GM13977 (cell line): ENCODE results near the gene C3orf20.

ENCODE experiments used
- DNase-seq: peaks from one replicate; pipeline ENCODE4 v3.0.0; 2012; ENCODE audit warnings: low spot score
- in situ Hi-C: fragments of 300-500 bp; cut with MboI; formaldehyde crosslinking; loops from one replicate; pipeline ENCODE4 v1.12.0; 2022; ENCODE audit warnings: low sequenced_read_pairs, low pct_unique_long_range_greater_than_20kb, mixed read lengths, inconsistent platforms; ENCODE audit not compliant: unreplicated experiment
- TF ChIP-seq, protein P1 (sequence below): IDR thresholded peaks from 2 replicates; pipeline ENCODE4 v1.5.1; 2012; ENCODE audit warnings: mild to moderate bottlenecking, control low read depth; ENCODE audit not compliant: insufficient read depth; ENCODE audit errors: extremely low read depth, missing control alignments

Gene C3orf20

DNA sequence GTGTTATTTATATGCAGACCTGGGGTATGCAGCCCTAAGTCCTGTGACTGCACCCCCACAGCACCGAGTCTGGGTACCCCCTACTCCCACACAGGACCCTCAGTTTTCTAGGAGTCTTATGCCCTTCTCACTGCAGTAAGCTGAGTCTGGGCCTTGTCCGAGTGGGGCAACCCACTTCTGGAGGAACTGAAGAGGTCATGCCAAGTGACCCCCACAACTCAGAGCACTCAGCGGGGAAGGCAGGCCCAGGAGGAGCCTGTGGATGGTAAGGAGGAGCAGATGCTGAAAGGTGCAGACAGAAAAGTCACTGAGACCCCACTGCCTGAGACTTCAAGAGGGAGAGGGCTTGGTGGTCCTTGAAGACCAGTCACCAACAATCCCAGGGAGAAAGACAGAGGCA lies 87.8 kb downstream of the C3orf20 start:
- TF ChIP-seq, protein P1, sequence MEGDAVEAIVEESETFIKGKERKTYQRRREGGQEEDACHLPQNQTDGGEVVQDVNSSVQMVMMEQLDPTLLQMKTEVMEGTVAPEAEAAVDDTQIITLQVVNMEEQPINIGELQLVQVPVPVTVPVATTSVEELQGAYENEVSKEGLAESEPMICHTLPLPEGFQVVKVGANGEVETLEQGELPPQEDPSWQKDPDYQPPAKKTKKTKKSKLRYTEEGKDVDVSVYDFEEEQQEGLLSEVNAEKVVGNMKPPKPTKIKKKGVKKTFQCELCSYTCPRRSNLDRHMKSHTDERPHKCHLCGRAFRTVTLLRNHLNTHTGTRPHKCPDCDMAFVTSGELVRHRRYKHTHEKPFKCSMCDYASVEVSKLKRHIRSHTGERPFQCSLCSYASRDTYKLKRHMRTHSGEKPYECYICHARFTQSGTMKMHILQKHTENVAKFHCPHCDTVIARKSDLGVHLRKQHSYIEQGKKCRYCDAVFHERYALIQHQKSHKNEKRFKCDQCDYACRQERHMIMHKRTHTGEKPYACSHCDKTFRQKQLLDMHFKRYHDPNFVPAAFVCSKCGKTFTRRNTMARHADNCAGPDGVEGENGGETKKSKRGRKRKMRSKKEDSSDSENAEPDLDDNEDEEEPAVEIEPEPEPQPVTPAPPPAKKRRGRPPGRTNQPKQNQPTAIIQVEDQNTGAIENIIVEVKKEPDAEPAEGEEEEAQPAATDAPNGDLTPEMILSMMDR, result no peak
- no peak for DNase-seq
- in situ Hi-C loops, result no loop called here

DNA sequence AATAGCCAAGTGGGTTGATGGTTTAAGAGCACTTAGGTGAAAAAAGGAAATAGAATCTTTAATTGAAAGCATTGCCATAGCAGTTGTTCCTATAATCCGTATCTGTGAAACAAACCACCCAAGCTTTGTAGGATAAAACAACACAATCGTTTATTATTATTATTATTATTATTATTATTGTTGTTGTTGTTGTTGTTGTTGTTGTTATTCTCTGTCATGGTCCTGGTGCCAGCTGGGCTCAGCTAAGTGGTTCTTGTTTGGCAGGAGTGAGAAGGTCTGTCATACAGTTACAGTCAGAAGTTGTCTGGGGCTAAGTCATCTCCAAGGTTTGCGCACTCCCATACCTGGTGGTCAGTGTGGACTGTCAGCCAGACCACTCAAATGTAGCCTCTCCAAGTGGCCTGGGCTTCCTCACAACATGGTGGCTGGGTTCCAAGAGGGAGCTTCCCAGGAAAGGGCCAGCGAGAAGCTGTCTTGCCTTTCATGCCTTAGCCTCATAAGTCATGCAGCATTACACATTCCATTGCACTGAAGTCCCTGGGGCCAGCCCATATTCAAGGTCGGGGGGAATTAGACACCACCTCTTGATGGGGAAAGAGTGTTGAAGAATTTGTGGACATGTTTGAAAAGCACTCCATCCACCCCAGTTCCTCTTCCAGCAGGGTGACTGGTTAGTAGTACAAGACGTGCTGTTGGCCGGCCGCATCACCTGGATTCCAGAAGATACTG lies 89.6 kb downstream of the C3orf20 start:
- in situ Hi-C loops, result no loop called here
- TF ChIP-seq, protein P1, result no peak
- no peak for DNase-seq

DNA sequence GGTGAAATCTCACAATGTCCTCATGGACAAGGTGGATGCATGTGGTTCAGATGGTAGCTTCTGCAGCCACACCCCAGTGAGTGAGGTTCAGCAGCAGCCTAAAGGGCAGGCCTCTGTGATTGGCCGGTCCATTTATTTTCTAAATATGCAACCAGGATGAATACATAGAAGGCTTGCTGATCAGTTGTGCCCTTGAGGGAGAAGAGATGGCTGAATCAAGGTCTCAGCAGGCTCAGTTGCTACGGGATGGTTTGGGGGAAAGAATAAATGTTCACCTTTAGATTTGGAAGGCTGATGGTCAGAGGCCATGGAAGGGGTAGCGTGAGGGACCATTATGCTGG lies 90.1 kb downstream of the C3orf20 start:
- TF ChIP-seq, protein P1, result no peak
- DNase-seq, result no peak
- in situ Hi-C loops, result no loop called here

DNA sequence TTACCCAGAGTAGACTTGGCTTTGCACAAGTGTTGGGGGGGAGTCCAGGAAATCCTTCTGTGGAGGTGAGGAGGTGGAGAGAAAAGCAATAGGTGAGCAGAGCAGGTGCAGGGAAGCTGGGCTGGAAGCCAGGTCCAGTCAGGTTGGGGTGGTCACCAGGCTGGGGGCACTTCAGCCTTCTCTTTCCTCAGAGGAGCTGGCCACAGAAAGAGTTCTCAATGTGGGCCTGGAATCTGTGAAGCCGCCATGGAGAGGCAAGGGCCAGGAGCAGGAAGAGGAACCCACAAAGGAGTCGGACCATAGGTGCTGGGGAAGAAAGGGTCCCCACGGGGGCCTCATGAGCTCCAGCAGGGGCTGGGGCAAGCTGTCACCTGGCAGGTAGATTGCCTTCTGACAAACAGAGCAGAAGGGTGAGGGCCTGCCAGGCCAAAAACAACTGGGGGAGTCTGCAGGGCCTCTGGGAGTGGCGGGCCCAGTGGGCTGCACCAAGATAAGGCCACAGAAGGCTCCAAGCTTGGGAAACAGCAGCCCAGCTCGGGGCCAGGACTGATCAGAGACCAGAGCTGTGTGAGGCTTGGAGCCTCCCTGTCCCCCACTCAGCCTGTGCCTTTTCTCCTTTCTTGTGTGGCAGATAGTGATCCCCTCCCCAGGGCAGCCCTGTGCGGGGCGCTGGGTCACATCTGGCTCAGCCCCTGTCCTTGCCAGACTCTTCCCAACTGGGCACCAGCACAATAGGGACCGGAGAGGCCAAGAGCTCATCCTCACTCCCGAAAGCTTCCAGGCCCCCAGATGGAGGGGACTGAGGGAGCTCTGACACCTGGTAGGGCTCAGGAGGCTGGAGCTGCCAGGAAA lies 90.9 kb downstream of the C3orf20 start:
- in situ Hi-C loops, result no loop called here
- no peak for DNase-seq
- TF ChIP-seq, protein P1, result no peak

DNA sequence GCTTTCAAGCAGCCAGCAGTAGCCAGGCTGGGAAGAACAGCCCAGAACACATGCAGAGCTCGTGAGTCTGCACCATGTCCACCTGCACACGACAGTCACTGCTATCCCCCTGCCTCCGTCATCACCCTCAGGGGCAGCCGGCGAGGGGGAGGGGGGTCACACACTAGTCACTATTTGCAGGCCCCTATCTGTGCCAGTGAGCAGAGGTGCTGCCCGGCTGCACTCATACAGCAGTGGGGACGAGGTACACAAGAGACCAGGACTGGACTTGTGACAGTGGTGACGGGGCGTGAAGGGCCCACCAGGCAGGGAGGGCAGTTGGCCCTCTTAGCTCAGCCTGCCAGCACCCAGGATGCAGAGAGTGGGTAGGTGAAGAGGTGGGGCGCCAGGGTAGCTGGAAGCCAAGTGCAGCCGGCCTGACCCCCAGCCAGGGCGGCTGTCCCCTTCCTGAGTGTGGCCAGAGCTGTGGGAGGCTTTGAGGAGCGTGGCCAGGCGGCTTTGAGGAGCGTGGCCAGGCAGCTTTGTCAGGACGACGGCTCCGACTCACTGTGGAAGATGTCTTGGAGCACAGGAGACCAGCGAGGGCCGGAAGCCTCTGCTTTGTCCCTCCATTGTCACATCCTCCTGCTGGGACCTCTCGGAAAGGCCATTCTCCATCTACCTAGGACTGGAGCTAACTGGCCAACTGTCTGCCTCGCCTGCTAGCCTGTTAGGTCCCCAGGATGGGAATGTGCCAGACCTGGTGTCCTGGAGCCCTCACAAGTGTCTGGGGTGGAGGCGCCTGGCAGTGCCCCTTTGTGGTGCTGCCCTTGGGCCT lies 91.7 kb downstream of the C3orf20 start:
- TF ChIP-seq, protein P1, result no peak
- DNase-seq, result no peak
- in situ Hi-C loops, result no loop called here
